NCI-H226 (cell line): ENCODE results near the gene ELMOD3.
A peak's percentile ranks its signal among the peaks of the same experiment; 100 is the strongest.
"Not testable (repeated sequence)": the region's sequence is repeated elsewhere in the genome, so short reads cannot be mapped to it uniquely, and the experiment has no call there.

Source experiments
- DNase-seq: peaks from one replicate; pipeline ENCODE4 v3.0.0-alpha.2; 2015

The ELMOD3 gene

DNA sequence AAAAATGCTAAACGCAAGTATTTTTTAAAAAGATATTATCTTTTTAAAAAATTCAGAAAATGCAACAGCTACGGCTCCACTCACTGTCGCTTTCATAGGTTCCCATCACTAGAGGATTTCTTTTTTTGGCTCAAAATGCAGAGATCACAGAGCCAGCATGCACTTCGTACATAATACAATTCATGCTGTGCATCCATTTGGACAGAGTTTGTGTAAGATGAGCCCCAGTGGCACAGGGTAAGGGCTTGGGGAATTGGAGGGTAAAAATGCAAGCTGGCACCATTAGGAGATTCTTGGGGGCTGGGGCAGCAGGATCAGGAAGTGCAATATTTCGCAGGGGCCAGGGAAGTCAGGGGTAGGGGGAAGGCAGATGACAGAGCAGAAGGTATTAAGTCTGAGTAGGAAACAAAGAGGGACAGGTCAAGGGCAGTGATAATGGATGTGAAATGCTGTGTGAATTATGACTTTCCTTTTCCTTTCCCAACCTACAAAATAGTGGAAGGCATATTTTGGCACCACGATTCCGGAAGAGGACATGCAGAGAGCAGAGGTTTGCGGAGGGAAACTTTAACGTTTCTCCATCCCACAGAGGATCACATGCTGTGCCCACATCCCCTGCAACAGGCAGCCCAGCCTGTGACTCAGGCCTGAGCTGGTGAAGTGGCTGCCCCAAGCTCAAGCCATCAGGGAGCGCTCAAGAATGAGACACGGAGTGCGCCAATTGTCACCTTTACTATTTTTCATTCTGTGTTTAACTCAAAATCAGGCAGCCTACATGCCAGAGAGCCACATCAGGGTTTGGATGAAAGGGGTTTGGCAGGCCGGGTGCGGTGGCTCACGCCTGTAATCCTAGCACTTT lies 50.9 kb downstream of the ELMOD3 start:
- no peak for DNase-seq

DNA sequence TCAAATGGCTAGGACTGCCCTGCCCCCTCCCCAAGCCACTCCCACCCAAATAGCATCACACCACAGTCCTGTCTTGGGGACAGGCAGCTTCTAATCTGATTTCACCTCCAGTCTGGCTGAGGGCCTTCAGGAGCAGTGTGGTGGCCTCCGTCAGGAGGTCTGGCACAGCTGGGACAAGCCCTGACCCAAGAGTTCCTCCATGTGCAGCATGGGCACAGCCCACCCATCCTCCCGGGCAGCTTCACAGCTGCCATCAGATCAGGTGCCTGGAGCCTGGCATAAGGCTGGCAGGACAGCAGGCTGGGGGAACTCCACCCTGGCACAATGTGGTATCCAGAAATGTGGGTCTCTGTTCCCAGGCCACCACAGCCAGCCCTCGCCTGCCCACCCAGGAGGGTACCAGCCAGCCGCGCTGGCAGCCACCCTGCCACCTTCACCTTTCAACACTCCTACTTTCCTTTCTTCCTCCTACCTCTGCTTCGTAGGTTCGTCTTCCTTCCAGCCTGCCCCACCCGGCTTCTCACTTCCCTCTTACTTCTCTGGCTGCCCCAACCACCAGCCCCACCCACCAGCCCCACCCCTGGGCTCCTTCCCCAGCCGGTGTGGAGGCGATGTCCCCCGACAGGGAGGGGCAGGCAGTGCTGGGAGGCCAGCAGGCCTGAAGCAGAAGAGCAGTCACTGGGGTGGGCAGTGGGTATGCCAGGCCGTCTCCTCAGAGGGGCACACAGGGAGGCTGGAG lies 55.4 kb downstream of the ELMOD3 start, which contains the start of gene CAPG:
Gene CAPG, minus strand, starts transcription at position 522 of the 739 bp plus-strand sequence. CDS start 8,221 bp downstream, outside the sequence.
- DNase-seq, result no peak

DNA sequence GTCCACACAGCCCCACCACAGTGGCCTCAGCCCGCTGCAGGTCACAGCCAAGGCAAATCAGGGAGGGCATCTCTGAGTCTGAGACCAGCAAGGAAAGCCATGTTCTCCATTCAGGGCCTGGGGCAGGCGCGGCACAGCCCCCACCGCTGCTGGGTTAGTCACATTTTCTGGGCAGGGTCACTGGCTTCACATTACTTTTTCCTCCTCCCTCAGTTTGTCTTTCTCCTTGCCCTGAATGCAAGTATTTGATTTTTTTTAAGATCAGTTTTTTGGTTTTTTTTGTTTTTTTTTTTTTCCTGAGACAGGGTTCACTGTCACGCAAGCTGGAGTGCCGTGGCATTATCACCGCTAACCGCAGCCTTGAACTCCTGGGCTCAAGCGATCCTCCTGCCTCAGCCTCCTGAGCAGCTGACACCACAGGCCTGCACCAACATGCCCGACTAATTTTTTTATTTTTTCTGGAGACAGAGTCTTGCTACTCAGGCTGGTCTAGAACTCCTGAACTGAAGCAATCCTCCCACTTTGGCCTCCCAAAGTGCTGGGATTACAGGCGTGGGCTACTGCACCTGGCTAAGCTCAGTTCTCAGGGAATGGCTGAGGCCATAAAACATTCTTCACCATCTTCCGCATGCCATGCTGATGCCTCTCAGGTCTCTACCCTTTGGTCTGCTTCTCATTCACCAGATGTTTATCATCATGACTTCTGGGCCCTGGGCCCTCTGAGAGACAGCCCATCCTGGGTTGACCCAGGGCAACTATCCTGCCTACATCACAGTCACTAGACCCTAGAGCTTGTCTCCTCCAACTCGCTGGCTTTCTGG lies 56.2 kb downstream of the ELMOD3 start:
- no peak for DNase-seq

DNA sequence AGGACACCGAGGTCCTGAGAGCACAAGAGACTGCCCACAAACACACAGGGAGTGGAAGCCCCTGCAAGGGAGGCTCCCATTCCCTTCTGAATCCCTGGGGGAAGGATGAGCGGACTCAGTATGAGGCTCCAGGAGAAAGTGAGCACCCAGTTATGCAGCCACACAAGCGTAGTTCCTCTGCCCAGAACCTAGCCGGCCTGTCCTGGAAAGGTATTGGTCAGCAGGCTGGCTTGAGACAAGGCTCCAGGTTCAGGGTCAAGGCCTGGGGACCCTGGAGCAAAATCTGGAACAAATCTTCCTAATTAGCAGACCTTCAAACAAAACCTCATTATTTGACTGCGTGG lies 56.8 kb downstream of the ELMOD3 start:
- no peak for DNase-seq

DNA sequence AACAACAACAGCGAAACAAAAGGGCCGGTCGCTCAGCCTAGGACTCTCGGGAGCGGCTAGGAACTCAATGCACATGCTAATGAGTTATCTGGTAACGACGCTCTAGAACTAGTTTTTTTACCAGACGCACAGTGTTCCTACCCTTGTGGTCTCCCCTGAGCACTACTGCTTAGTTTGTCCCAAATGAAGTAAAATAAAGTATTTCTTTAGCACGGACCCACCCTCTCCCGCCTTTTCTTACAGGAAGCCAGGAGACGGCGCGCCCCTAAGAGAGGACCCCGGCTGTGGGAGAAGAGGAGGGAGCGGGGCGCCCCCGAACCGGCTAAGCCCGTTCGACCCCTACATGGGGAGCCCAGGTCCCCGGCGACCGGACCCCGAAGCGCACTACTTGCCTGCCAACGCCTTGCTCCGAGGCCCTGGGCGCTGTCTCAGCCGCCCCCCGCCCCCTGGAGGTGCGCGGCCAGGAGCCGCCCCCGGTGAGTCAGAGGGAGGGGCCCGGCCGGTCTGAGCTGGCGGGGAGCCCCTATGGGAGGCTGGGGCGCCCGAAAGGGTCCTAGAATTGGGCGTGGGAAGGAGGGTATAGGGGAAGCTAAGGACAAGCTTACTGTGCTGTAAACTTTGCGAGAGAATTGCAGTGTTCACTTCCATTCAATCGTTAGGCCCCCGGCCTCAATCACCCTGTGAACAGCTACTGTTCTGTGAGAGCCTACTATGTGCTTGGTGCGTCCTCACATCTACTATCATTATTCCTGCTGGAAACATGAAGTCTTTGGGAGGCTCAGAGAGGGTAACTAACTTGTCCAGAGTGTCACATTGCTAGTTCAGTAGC lies 59.2 kb downstream of the ELMOD3 start:
- DNase-seq, result no peak

DNA sequence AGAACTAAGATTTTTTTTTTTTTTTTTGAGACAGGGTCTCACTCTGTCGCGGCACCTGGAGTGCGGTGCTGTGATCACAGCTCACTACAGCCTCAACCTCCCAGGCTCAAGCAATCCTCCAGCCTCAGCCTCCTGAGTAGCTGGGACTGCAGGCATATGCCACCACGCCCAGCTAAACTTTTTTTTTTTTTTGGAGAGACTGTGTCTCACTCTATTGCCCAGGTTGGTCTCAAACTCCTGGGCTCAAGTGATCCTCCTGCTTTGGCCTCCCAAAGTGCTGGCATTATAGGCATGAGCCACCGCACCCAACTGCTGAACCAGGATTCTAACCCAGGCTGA lies 59.8 kb downstream of the ELMOD3 start:
- DNase-seq, result not testable (repeated sequence)

DNA sequence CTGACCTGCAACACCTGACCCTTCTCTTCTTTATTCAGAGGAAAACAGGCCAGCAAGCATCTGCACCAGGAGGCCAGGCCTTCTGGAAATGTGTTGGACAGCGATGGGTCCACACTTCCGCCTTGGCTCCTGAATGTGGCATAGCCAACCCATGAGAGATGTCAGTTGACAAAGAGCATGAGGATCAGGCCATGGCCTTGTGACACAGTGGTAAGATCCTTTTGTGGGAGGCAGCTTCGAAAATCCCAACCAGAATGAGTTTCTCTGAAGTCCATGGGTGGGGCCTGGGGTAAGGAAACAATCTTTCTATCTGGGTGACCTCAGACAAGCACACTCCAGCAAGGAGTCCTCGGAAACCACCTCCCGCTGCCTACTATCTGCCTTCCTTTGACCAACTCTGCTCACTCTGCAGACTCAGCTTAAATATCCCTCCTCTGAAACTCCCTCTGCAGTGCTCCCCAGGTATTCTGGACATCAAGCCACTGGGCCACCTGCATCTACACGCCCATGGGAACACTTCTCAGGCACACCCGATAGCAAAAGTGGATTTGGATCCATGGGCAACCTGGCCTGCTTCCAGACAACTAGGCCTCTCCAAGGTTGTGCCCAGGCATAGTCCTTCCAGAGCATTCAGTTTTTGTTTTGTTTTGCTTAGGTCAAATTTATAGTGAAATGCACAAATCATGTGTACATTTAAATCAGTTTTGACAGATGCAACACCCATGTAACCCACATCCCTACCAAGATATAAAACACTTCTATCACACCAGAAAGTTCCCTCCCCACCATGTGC lies 60.4 kb downstream of the ELMOD3 start:
- no peak for DNase-seq

DNA sequence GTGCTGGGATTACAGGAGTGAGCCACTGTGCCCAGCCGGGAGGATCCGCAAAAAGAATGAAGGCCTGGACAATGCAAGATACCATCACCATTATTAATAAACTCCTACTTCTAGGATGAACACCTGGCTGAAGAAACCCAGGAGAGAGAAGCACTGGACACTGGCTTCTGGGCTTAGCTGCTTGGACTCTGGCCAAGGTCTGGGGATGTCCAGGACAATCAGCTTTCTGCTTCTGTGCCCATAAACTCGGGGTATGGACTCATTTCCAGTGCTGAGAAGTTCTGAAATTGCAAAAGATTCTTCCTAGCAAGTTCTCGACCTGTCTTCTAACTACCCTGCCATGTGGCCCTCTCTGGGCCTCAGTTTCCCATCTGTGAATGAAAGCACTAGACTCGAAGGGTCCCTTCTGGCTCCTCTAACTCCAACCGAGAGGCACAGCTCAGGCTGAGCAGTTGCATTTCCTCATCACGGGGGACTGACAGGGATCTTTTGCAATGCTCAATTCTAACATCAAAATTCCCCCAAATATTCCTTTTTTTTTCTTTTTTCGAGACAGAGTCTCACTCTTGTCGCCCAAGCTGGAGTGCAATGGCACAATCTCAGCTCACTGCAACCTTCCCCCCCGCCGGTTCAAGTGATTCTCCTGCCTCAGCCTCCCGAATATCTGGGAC lies 61.5 kb downstream of the ELMOD3 start:
- DNase-seq, result no peak

DNA sequence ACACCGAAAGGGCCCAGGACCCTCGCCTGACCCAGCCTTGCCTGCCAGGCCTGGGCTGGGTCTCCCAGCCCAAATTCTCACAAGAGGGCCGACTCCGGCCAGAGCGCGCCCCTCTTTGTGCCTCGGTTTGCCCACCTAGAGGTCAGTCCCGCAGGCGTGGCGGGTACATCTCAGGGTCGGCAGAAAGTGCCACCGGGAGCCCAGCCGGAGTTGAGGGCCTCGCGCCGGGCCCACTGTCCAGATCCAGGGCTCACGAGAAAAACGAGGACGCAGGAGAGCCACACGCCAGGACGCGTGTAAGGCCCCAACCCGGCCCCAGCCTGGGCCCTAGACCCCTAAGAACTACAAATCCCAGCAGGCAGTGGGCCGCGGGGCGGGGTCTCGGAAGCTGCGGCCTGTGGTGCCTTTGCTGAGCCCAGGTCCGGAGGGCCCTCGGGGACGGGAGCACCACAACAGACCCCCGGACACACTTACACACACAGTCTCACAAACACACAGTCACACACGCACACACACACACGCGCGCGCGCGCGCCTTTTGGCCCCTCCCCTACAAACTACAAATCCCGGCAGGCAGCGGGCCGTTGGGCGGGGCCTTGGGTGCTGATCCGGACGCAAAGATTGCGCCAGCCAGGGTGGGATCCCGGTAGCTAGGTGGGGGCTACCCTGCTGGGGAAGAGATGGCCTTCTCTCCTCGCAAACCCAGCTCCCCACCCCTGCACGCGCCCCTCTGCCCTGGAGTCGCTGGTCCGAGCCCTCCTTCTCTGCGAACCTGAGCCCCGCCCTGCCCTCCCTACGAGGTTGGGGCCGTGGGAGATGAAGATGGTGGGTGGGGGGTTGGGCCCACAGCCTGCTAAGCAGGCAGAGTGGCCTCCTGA lies 63.8 kb downstream of the ELMOD3 start, which contains the start of gene SH2D6:
Gene SH2D6, plus strand, starts transcription at position 583 of the 877 bp plus-strand sequence. CDS start 10,752 bp downstream, outside the sequence.
- DNase-seq, result peak; percentile 62

DNA sequence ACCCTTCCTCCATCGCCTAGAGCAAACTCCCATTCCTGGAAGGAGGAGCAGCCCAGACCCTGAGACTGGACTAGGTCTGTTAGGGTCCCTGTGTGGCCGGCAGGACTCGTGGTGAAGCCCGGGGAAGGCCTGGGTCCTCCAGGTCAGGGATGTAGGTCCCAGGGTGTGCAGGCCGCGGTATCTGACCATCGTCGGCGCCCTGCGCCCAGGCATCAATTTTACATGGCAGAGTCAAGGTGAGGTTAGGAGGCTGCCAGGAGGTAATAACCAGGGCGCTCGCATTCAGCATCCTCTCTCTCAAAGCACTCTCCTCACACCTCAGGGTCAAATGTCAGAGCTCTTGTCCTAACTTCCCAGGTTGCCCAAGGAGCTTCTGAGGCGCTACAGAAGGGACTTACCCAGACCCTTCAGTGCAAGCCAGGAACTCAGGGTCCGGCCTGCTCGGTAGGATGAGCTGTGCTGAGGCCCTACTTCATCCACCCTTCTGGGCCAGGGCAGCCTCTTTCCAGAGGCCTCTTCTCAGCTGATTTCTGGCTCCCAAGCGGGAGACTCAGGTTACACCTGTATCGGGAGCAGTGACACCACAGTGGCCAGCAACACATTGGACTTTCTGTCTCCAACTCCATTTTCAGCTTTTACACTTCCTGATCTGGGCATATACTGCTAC lies 64.6 kb downstream of the ELMOD3 start:
- no peak for DNase-seq

DNA sequence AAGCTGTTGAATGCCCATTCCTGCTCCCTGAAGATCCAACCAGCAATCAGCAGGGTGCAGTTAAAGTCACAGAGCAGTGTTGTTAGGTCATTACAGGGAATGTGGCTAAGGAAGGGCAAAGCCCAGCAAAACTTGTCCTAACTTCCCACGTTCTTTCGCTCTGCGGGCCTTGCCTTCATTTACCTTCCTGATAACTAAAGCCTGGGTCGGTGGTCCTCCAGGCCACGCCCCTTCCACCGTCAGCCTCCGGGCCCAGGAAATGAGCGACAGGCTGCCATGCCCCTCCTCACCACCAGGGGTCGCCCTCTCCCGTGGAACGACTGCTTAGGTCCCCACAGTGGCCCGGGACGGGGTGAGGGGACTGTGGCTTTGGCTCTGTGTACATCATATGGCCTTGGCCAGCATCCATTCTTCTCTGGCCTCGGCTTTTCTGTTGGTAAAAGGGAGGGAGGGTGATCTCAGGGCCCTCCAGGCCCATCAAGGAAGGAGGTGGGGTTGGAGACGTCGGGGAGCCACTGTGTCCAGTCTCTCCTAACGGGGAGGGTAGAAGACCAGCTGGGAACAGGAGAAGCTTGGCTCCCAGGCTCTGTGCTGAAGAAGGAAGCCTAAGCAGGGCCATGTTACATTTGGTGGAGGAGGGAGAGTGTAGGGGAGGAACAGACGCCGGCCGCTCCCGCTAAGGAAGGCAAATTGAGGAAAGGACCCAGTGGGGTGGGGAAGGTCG lies 66.1 kb downstream of the ELMOD3 start:
- peak; percentile 50 for DNase-seq

DNA sequence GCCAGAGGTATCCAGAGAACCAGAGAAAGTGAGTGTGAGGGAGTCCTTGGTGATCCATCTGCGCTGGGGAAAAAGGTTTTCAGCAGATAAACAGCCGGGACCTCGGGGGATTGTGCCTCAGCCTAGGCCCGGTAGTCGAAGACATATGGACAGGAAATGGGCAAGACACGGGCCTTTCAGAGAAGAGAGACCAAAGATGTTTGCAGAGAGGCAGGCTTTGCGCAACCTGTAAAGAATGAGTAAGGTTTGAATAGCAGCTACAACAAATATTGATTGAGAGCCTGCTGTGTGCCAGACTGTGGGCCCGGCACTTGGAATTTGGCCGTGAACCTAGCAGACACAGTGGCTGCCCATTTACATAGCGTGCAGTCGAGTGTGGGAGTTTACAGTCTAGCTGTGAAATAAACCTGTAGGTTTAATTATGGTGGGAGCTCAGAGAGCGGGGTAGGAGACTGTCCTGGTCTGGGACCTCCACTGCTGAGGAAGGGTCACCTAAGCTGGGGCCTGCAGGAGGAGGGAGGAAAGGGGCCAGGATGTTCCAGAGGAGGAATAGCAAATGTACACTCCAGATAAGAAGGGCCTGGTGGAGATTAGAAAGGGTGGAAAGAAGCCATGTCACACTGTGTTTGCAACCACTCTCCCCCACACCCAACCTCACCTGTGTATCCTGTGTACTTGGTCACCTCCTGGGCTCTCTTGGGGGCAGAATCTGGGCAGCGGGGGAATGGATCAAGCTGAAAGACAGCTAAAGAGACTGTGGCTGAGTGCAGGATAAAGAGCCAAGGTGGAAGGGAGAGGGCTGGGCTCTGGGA lies 66.9 kb downstream of the ELMOD3 start:
- DNase-seq, result no peak

DNA sequence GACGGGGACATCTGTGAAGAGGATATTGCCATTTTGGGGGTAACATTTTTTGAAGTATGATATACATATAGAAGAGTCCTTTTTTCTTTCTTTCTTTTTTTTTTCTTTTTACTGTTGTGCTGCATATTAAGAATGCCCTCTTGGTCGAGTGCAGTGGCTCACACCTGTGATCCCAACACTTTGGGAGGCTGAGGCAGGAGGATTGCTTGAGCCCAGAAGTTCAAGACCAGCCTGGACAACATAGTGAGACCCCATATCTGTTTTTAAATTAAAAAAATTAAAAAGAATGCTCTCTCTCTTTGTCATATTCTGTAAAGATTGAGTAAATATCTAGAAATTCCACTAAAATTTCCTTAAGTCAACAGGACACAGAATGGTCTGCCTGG lies 67.5 kb downstream of the ELMOD3 start:
- no peak for DNase-seq

DNA sequence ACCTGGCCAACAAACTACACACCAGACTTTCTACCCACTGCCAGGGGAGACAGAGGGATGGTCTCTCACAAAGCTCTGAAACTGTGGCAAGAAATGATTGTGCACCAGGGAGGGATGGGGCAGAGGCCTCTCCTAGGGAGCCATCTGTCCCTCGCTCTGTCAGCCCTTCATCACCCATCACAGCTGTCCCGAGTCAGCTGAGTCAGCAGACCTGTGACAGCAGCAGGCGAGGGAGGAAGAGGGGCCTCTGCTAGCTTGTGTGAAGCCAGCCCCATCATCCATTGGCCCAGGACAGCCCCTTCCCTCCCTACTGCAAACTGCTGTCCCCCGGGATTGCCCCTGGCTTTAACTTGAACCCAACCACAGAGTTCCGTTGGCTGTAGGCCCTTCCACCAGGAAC lies 69.0 kb downstream of the ELMOD3 start:
- DNase-seq, result no peak

DNA sequence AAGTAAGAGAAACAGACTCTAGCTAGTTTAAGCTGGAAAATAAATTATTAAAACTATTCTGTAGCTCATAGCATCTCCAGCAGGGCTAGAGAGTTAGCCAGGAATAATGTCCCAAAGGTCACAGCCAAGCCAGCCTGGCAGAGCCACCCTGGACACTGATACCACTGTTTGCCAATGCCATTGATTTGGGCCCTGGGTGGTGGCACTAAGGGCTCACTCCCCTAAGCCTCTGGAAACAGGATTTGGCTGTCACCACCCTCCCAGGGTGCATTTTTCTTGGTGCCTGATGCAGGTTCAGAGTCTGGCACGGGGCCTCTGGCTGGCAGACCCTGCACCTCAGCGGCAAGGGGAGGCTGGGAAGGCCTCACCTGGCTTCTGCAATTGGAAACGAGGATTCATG lies 71.0 kb downstream of the ELMOD3 start:
- DNase-seq, result no peak

DNA sequence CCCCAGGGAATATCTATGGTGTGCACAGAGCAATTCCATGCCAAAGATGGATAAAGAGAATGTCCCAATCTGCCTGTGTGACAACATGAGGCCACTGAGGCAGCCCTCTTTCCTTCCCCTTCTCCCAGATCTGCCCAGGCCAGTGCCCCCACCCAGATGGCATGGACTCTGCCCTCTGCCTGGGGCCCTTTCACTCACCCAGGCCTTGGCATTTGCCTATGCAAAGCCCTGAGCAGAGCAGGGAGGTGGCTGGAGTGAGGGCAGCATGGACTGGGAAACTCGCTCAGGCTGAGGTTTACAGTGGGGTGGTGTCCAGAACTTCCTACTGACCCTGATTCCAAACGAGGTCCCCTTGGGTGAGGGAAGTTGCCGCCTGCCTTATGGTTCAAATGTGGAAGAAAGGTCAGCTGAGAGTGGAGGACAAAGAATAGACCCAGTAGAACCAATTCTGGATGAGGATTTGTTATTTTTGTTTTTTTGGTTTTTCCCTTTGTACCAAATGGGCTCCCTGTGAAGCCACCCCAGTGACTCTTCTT lies 72.8 kb downstream of the ELMOD3 start:
- DNase-seq, result no peak

DNA sequence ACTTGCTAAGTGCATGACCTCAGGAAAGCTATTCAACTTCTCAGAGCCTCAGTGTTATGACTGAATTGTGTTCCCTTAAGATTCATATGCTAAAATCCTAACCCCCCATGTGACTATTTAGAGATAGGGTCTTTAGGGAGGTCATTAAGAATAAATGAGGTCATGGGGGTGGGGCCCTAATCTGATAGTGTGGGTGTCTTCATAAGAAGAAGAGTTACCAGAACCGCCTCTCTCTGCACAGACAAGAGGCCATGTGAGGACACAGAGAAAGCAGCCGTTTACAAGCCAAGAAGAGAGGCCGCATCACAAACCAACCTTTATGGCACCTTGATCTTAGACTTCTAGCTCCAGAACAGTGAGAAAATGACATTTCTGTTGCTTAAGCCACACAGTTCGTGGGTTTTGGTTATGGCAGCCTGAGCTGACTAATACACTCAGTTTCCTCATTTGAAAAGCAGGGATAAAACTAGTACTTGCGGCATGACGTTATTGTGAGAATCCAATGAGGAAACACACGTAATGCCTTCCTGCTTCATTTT lies 73.8 kb downstream of the ELMOD3 start:
- no peak for DNase-seq
